OCI-LY7 (cell line): ENCODE measurements around the gene ZBTB16. TPM values are rescaled to one million over a fixed set of nuclear protein-coding genes. Genes with fewer than 3 reads are reported as not detected.

Experiments
- BruUV-seq: library from RNA; stranded (reverse); fragments of 400-500 nt; replicated peaks from 2 replicates; lab custom pipeline; 2021; lab: Mats Ljungman, UMichigan
- CTCF ChIA-PET: fragments of 300-600 bp; sonication (Branson Sonifier 250); formaldehyde crosslinking; loops from one replicate; lab custom pipeline; 2022; ENCODE audit warnings: antibody characterized with exemption; ENCODE audit not compliant: unreplicated experiment; lab: Charles Lee
- POLR2A ChIA-PET: fragments of 300-600 bp; sonication (Branson Sonifier 250); formaldehyde crosslinking; loops from one replicate; lab custom pipeline; 2022; ENCODE audit warnings: antibody characterized with exemption; lab: Charles Lee
- DNase-seq: peaks from one replicate; pipeline ENCODE4 v3.0.0-alpha.2; 2015; ENCODE audit warnings: low spot score
- H2AFZ ChIP-seq: fragments of 200-600 bp; sonication (generic), shearing (Covaris generic); 2 replicates; pipeline ENCODE4 v1.6.1; 2014; ENCODE audit warnings: mild to moderate bottlenecking, antibody characterized with exemption, low read length, moderate library complexity
- H3K27ac ChIP-seq: fragments of 200-600 bp; sonication (generic); 2 replicates; pipeline ENCODE4 v1.5.1; 2014; ENCODE audit warnings: mixed run types, low read depth, mild to moderate bottlenecking, moderate library complexity, low read length, inconsistent platforms; ENCODE audit not compliant: poor library complexity, severe bottlenecking
- H3K36me3 ChIP-seq: fragments of 200-600 bp; sonication (generic); 2 replicates; pipeline ENCODE4 v1.6.1; 2014; ENCODE audit warnings: mild to moderate bottlenecking, antibody characterized with exemption, low read length, moderate library complexity, mixed read lengths; ENCODE audit not compliant: insufficient read depth
- H3K4me1 ChIP-seq: fragments of 200-600 bp; sonication (generic); 2 replicates; pipeline ENCODE4 v1.5.1; 2014; ENCODE audit warnings: mild to moderate bottlenecking, low read length; ENCODE audit not compliant: insufficient read depth, poor library complexity, severe bottlenecking
- H3K4me2 ChIP-seq: fragments of 200-600 bp; sonication (generic); 2 replicates; pipeline ENCODE4 v1.6.1; 2014; ENCODE audit warnings: mild to moderate bottlenecking, low read length
- H3K4me3 ChIP-seq: fragments of 200-600 bp; sonication (generic); 2 replicates; pipeline ENCODE4 v1.5.1; 2014; ENCODE audit warnings: mild to moderate bottlenecking, low read depth, low read length; ENCODE audit not compliant: poor library complexity, severe bottlenecking
- H3K79me2 ChIP-seq: fragments of 200-600 bp; sonication (generic); 2 replicates; pipeline ENCODE4 v1.6.1; 2016; ENCODE audit warnings: low read depth, mild to moderate bottlenecking, low read length, moderate library complexity, mixed read lengths; ENCODE audit not compliant: insufficient read depth
- H3K9me2 ChIP-seq: fragments of 200-600 bp; sonication (generic); 2 replicates; pipeline ENCODE4 v1.6.1; 2016; ENCODE audit warnings: mild to moderate bottlenecking, low read length, mixed read lengths; ENCODE audit not compliant: insufficient read depth
- H3K9me3 ChIP-seq: fragments of 200-600 bp; sonication (generic); 2 replicates; pipeline ENCODE4 v1.6.1; 2014; ENCODE audit warnings: mild to moderate bottlenecking, mixed run types, low read length, mixed read lengths
- H4K20me1 ChIP-seq: fragments of 200-600 bp; sonication (generic); 2 replicates; pipeline ENCODE4 v1.6.1; 2014; ENCODE audit warnings: mild to moderate bottlenecking, antibody characterized with exemption, low read length, moderate library complexity, mixed read lengths; ENCODE audit not compliant: insufficient read depth
- CTCF ChIP-seq: fragments of 200-600 bp; sonication (generic); conservative IDR thresholded peaks from 2 replicates; pipeline ENCODE4 v1.5.1; 2014; ENCODE audit warnings: mild to moderate bottlenecking, antibody characterized with exemption, low read length, moderate library complexity, mixed read lengths
- EZH2phosphoT487 ChIP-seq: fragments of 200-600 bp; sonication (generic); IDR thresholded peaks from 2 replicates; pipeline ENCODE4 v1.6.1; 2018; ENCODE audit warnings: low read depth, borderline replicate concordance, mild to moderate bottlenecking, mixed run types, antibody characterized with exemption, low read length, moderate library complexity, mixed read lengths
- intact Hi-C: fragments of 100-400 bp; cut with micrococcal nuclease; formaldehyde crosslinking; loops from one replicate; pipeline ENCODE4 v1.10.0; 2022; ENCODE audit not compliant: unreplicated experiment
- total RNA-seq, 2 experiments: library from RNA; depleted of rRNA in 1 of 2; stranded (reverse); fragments of >200 nt in 1 of 2; shearing (Covaris generic) in 1 of 2; gene quantifications; 2 replicates each; pipeline ENCODE4 v1.2.3, GENCODE V29; 2014 to 2022

Gene ZBTB16
- total RNA-seq, 2 experiments from 2014 or later = not detected

- no peak for TF ChIP-seq CTCF
- TF ChIP-seq EZH2phosphoT487 = no peak
- H3K79me2 ChIP-seq = no peaks in the 10 kb centered on the region
- no peaks in the 10 kb centered on the region for H4K20me1 ChIP-seq
- BruUV-seq = no TSS peak
- H3K36me3 ChIP-seq = no peaks in the 10 kb centered on the region
- H3K4me3 ChIP-seq = no peak overlapping the region
- ChIA-PET CTCF (interaction anchor here (0.7 to 1.5 kb wide), 3 partner anchors 9 to 265 kb away, joined by 3 read pairs; no protein-coding TSS in a partner anchor), POLR2A (interaction anchor here (0.5 kb wide), 1 partner anchor 309 kb away, joined by 3 read pairs; no protein-coding TSS in a partner anchor)
- intact Hi-C loops = no loop called here
- H3K9me3 ChIP-seq = no peaks in the 10 kb centered on the region
- DNase-seq = peak; percentile 30
- 0 out of 2 replicates have a peak overlapping the region, but pooled peaks have one; percentile 4 for H2AFZ ChIP-seq
- no peaks in the 10 kb centered on the region for H3K9me2 ChIP-seq
- H3K4me2 ChIP-seq = no peak overlapping the region
- peaks cover 10% of the 10 kb centered on the region for H3K4me1 ChIP-seq
- no peak overlapping the region for H3K27ac ChIP-seq
Measured at GRCh38 chr11:114259124-114259526, 199.6 kb downstream of the ZBTB16 start.

- ChIA-PET CTCF (interaction anchor here (0.7 to 1.5 kb wide), 3 partner anchors 9 to 265 kb away, joined by 3 read pairs; no protein-coding TSS in a partner anchor), POLR2A (interaction anchor here (0.6 kb wide), 1 partner anchor 100 kb away, joined by 6 read pairs; no protein-coding TSS in a partner anchor)
- H3K4me3 ChIP-seq = no peak overlapping the region
- H3K4me1 ChIP-seq = peaks cover 10% of the 10 kb centered on the region
- no peak overlapping the region for H2AFZ ChIP-seq
- no peak overlapping the region for H3K27ac ChIP-seq
- no peaks in the 10 kb centered on the region for H3K9me3 ChIP-seq
- no TSS peak for BruUV-seq
- no peak for TF ChIP-seq EZH2phosphoT487
- no peak for TF ChIP-seq CTCF
- intact Hi-C loops = no loop called here
- no peak for DNase-seq
- H3K9me2 ChIP-seq = no peaks in the 10 kb centered on the region
- H3K36me3 ChIP-seq = no peaks in the 10 kb centered on the region
- no peaks in the 10 kb centered on the region for H4K20me1 ChIP-seq
- H3K79me2 ChIP-seq = no peaks in the 10 kb centered on the region
- H3K4me2 ChIP-seq = no peak overlapping the region
Measured at GRCh38 chr11:114259551-114259983, 200.1 kb downstream of the ZBTB16 start.

GRCh38 chr11:114260077-114260476, 200.6 kb downstream of the ZBTB16 start:
- H3K27ac ChIP-seq = no peak overlapping the region
- CTCF ChIA-PET = no interaction called here
- H3K4me1 ChIP-seq = peaks cover 10% of the 10 kb centered on the region
- intact Hi-C loops = loop anchor here (2.0 to 5.0 kb wide), 4 partner anchors 78 to 453 kb away; no protein-coding TSS in a partner anchor
- no peak overlapping the region for H3K4me2 ChIP-seq
- no peaks in the 10 kb centered on the region for H4K20me1 ChIP-seq
- no peak overlapping the region for H3K4me3 ChIP-seq
- no peaks in the 10 kb centered on the region for H3K9me3 ChIP-seq
- DNase-seq = no peak
- no peaks in the 10 kb centered on the region for H3K9me2 ChIP-seq
- POLR2A ChIA-PET = interaction anchor here (0.6 kb wide), 1 partner anchor 101 kb away, joined by 6 read pairs; no protein-coding TSS in a partner anchor
- BruUV-seq = no TSS peak
- no peak overlapping the region for H2AFZ ChIP-seq
- no peaks in the 10 kb centered on the region for H3K79me2 ChIP-seq
- H3K36me3 ChIP-seq = no peaks in the 10 kb centered on the region
- no peak for TF ChIP-seq CTCF
- TF ChIP-seq EZH2phosphoT487 = no peak
